GF-D8 (cell line): ENCODE results near the gene ADRB2.

Experiments used
- DNase-seq: peaks from one replicate; lab custom pipeline; 2025; lab: John Stamatoyannopoulos, UW

The ADRB2 gene

GRCh38 chr5:148831590-148832565 lies 5.5 kb downstream of the ADRB2 start:
- DNase-seq = no peak

- DNase-seq = no peak
These were observed 6.7 kb downstream of the ADRB2 start for GRCh38 chr5:148833122-148833521.

GRCh38 chr5:148833925-148834324 lies 7.5 kb downstream of the ADRB2 start:
- no peak for DNase-seq

- DNase-seq = no peak
These were observed 8.3 kb downstream of the ADRB2 start for GRCh38 chr5:148834689-148835088.

GRCh38 chr5:148836272-148837250 lies 10.2 kb downstream of the ADRB2 start:
- no peak for DNase-seq

GRCh38 chr5:148837383-148837782 lies 11.0 kb downstream of the ADRB2 start:
- DNase-seq = no peak

- DNase-seq = no peak
These were observed 11.9 kb downstream of the ADRB2 start for GRCh38 chr5:148838357-148838756.

GRCh38 chr5:148839960-148840359 lies 13.5 kb downstream of the ADRB2 start:
- DNase-seq = no peak

- no peak for DNase-seq
These were observed 14.1 kb downstream of the ADRB2 start for GRCh38 chr5:148840531-148840930.

- DNase-seq = no peak
These were observed 15.1 kb downstream of the ADRB2 start for GRCh38 chr5:148841519-148841918.

- DNase-seq = no peak
These were observed 15.8 kb downstream of the ADRB2 start for GRCh38 chr5:148842161-148842560.

GRCh38 chr5:148843510-148844318 lies 17.3 kb downstream of the ADRB2 start:
- DNase-seq = no peak

GRCh38 chr5:148844433-148845280 lies 18.2 kb downstream of the ADRB2 start:
- no peak for DNase-seq

- no peak for DNase-seq
These were observed 20.5 kb downstream of the ADRB2 start for GRCh38 chr5:148846930-148847329.

GRCh38 chr5:148847456-148847855 lies 21.0 kb downstream of the ADRB2 start:
- DNase-seq = no peak

- DNase-seq = no peak
These were observed 22.1 kb downstream of the ADRB2 start for GRCh38 chr5:148848393-148849031.

GRCh38 chr5:148849461-148849860 lies 23.1 kb downstream of the ADRB2 start:
- no peak for DNase-seq

- no peak for DNase-seq
These were observed 24.4 kb downstream of the ADRB2 start for GRCh38 chr5:148850836-148851235.

GRCh38 chr5:148853868-148854267 lies 27.5 kb downstream of the ADRB2 start:
- DNase-seq = no peak
